GM21825 (cell line): ENCODE results near the gene ARHGEF5.
"Not testable (repeated sequence)": the region's sequence is repeated elsewhere in the genome, so short reads cannot be mapped to it uniquely, and the experiment has no call there.

ENCODE experiments used
- ATAC-seq: cut with Tn5 transposase; IDR thresholded peaks from one replicate; pipeline ENCODE4 v1.9.1; 2021; ENCODE audit warnings: mild to moderate bottlenecking, moderate library complexity; ENCODE audit not compliant: unreplicated experiment

ARHGEF5 gene

GRCh38 chr7:144418931-144419330 lies 63.7 kb downstream of the ARHGEF5 start:
- not testable (repeated sequence) for ATAC-seq

GRCh38 chr7:144427539-144427938 lies 72.3 kb downstream of the ARHGEF5 start:
- ATAC-seq: not testable (repeated sequence)

- no peak for ATAC-seq
These were observed 73.2 kb downstream of the ARHGEF5 start for GRCh38 chr7:144428431-144428830.
